IPS-NIHi7 (cell line): ENCODE results near the gene TAPT1.
"Not testable (repeated sequence)": the region's sequence is repeated elsewhere in the genome, so short reads cannot be mapped to it uniquely, and the experiment has no call there.

ENCODE experiments used
- DNase-seq: peaks from one replicate; pipeline ENCODE4 v3.0.0; 2012; ENCODE audit warnings: mixed read lengths; ENCODE audit errors: extremely low spot score

Gene TAPT1

GRCh38 chr4:16212138-16212782 lies 14.0 kb downstream of the TAPT1 start:
- no peak for DNase-seq

- DNase-seq, result no peak
Observed at GRCh38 chr4:16207409-16207808, 18.9 kb downstream of the TAPT1 start.

GRCh38 chr4:16206848-16207247 lies 19.4 kb downstream of the TAPT1 start:
- DNase-seq, result no peak

DNA sequence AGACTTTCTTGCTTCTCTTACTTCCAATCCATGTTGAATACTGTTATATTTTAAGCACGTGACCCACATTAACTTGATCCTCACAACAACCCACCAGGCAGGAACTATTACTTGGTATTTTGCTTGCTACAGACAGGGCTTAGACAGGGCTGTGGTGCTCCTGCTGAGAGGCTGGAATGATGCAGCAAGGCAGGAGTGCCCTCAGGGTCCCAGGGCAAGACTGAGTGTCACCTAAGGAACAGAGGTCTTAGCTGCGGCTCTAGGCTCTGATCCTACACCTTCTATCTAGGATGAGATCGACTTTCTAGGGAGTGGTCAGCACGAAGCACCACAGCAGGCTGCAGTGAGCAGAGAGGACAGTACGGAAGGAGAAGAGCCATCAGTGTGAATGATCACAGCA lies 20.0 kb downstream of the TAPT1 start:
- peak; percentile 21 for DNase-seq

DNA sequence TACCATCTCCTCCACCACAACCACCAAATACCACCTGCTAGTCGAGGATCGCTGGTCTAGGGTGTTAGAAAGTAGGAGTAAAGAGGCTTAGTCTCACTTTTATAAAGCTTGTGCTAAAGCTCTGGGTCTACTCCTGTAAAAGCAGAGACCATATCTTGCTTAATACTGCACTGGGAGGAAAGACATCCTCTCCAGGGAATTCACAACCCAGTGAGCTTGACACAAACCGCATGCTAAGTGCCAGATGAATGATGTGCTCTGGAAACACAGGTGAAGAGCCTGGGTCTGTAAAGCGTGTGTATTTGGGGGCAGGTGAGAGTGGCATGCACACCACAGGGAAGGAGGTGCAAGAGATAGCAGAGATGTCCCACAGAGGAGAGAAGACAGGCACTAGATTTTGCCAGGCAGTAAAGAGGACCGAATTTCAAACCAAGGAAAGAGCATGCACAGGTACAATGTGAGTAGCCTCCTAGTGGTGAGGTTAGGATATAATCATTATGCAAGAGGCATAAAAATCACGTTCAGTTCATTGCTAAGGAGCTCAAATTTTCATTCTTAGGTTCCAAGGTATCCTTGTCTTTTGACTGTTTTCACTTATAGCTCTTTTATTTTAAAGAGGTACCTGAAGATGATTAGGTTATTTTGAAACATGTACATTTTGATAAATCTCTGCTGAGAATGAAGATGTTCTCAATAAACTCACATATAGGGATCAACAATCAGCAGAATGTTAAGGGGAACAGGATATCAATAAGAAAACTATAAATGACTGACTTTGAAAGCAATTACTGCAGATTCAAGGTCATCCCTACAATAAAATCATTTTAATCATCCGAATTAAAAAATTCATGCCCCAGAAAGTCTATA lies 20.7 kb downstream of the TAPT1 start:
- DNase-seq, result peak; percentile 34

DNA sequence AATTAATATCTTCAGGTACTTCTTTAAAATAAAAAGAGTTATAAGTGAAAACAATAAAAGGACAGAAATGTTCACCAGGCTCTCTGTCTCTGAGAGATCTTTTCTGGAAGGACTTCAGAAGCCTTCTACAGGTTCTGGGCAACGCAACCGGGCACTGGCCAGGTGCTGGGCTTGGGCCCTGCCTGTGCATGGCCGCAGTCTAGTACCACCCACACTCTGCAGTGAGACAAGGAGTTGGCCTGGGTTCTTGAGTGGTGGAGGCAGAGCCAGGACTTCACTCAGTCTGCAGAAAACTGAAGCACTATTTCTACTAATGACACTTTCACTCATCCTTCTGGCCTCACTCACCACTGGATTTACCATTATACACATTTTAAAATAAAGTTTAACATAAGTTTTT lies 21.8 kb downstream of the TAPT1 start:
- no peak for DNase-seq

- DNase-seq, result no peak
Observed at GRCh38 chr4:16203083-16203482, 23.2 kb downstream of the TAPT1 start.

DNA sequence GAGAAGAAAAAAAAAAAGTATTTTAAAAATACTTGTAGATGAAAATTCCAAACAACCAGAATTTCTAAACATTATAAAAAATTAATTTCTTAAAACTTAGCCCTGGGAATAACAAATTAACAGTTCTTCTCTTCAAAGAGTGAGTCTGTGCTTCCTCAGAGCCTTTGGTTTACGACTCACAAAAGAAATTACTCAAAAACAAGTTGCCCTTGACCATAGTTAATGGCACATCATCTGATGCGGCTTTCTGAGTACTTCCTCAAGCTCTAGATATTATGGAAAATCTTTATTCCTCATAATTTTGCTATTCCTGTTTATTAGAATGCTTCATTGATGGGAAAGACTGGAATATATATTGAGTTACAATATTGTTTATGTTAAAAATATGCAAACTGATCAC lies 23.7 kb downstream of the TAPT1 start:
- no peak for DNase-seq

- no peak for DNase-seq
Observed at GRCh38 chr4:16199093-16199492, 27.2 kb downstream of the TAPT1 start.

- no peak for DNase-seq
Observed at GRCh38 chr4:16197876-16198665, 28.2 kb downstream of the TAPT1 start.

DNA sequence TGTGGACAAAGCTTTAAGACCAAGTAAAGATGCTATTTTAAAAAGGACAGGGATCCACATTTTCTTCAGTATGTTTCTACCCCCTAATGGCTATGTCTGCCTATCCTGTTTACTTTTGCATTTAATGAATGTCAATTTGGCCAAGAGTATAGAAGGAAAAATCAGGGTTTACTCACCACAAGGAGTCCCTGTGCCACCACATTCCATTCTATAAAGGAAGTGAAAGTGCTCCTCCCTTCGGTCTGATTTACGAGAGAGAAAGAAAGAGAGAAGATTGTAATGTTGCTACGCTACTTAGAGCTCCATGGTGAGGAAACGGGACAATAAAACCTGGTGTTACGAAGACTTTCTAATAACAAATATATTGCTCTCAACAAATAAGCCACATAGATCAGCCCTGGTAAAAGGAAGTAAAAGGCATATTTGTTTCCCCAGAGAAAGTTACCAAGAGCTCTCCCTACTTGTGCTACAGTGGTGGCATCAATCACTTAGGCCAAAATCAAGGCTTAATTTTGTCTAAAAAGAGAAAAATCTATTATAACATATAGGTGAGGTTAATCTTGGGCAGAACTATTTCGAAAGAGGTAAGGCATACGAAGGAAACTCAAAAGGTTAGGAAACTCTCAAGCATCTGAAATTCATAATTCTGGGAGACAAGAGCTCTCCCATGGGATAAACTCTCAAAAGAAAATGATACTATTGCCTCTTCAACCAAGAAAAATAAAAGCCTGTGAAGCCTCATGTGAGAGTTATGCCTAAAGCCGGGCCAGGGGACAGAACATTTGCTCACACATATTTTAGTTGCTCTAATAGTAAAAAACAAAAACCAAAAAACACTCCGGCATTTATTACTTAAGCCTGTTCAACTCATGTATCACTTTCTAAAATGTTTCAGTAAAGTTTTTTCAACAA lies 29.5 kb downstream of the TAPT1 start:
- peak; percentile 48 for DNase-seq

DNA sequence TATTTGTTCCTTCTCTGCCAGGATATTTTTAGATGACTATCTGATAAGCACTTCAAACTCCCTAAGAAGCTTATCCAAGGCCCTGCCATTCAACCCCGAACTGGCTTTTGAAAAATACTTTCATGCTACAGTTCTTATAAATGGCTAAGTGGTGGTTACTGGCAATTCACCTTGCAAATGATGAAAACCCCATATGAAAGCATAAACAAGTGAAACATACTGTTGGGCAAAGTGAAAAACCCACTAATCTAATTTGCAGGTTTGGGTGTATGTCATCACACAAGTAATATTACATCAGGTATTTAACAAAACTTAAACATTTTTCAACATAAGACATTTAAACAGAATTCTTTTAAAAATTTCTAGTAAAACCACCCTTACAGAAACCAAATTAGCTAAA lies 31.1 kb downstream of the TAPT1 start:
- no peak for DNase-seq

GRCh38 chr4:16194798-16195197 lies 31.5 kb downstream of the TAPT1 start:
- not testable (repeated sequence) for DNase-seq

GRCh38 chr4:16194214-16194613 lies 32.1 kb downstream of the TAPT1 start:
- DNase-seq, result no peak

GRCh38 chr4:16192631-16193518 lies 33.4 kb downstream of the TAPT1 start:
- DNase-seq, result no peak

DNA sequence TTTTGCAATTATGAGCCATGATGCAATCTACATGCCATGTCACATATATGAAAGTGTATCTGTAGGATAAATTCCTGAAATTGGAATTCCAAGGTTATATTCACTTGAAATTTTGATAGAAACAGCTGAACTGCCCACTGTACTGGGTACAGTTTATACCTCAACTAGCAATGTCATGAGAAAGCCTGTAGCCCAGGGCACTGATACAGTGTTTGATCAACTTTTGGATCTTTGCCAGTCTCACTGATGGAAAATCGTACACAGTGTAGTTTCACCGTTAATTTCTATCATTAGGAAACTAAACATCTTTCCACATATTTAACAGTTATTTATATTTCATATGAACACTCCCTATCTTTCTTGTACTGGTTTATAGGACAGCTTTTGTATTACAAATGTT lies 34.2 kb downstream of the TAPT1 start:
- no peak for DNase-seq

GRCh38 chr4:16187455-16187854 lies 38.8 kb downstream of the TAPT1 start:
- no peak for DNase-seq

GRCh38 chr4:16186986-16187385 lies 39.3 kb downstream of the TAPT1 start:
- no peak for DNase-seq

DNA sequence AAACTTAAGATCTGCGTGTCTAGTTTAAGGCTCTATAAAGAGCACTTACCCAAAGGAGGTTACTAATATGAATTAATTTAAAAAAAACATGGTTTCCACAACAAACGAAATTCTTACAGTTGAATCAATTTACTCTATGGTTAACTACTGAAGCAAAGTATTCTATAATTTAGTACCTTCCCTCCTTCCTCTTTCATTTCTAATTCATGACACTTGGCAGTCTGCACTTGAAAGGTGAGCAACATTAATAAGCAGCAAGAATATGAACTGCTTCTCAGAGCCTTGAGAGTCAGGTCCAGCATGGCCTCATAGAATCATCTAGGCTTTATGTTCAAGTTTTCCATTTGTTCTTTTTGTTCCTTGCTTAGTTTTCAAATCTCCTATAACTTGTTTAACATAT lies 42.7 kb downstream of the TAPT1 start:
- DNase-seq, result no peak

DNA sequence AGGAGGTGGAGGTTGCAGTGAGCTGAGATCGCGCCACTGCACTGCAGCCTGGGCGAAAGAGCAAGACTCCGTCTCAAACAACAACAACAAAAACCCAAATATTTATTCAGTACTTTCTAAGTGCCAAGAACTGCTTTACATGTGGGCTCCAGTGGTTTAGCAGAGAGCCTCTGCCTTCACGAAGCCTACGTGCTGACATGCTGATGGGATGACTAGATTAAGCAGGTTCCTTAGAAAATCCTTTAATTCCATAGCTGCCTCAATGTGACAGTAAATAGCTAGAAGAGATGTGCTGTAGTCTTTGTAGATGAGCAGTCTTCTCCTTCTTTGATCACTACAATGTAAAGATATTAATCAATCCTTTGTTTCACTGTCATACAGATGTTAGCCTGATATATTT lies 49.6 kb downstream of the TAPT1 start:
- no peak for DNase-seq
